PFSK-1 (cell line): Measurements from ENCODE around the gene GCLC.

Experiments used
- POLR2AphosphoS5 ChIP-seq: IDR thresholded peaks from 2 replicates; pipeline ENCODE4 v1.6.1; 2012; ENCODE audit warnings: low read depth, mild to moderate bottlenecking, control low read depth, low read length, moderate library complexity
- REST ChIP-seq, 2 experiments: IDR thresholded peaks; 2 replicates each; pipeline versions ENCODE4 v1.6.1 to v1.8.0; 2011 to 2012; ENCODE audit warnings: low read depth in 2 of 2, low read length in 2 of 2, control low read depth in 1 of 2, inconsistent platforms in 1 of 2, mild to moderate bottlenecking in 1 of 2, moderate library complexity in 1 of 2; ENCODE audit not compliant: insufficient read depth in 1 of 2
- SIN3A ChIP-seq: IDR thresholded peaks from 2 replicates; pipeline ENCODE4 v1.6.1; 2012; ENCODE audit warnings: mild to moderate bottlenecking, low read length, moderate library complexity, borderline replicate concordance; ENCODE audit not compliant: insufficient read depth
- TAF1 ChIP-seq: IDR thresholded peaks from 2 replicates; pipeline ENCODE4 v1.6.1; 2012; ENCODE audit warnings: low read length, control low read depth, borderline replicate concordance; ENCODE audit not compliant: insufficient read depth

- no peak for TF ChIP-seq SIN3A
- no peak for TF ChIP-seq POLR2AphosphoS5
- no peak for TF ChIP-seq TAF1
- no peak for TF ChIP-seq REST (IDR thresholded peaks at IDR 0.05; ENCODE audit: insufficient read depth in 1 of 2, low read depth in 2 of 2, low read length in 2 of 2)
Observed at GRCh38 chr6:53510746-53511145, 34.2 kb downstream of the GCLC start.
